Measurements from ENCODE around the gene MED27. TPM values are rescaled to one million over a fixed set of nuclear protein-coding genes. Genes with fewer than 3 reads are reported as not detected.

MED27 gene
- total and polyA plus RNA-seq, 2 of the 8 experiments (the other 6 are each of a cell fraction or from before 2014, with no cell fraction given), result 29.9 to 56.5 TPM

DNA sequence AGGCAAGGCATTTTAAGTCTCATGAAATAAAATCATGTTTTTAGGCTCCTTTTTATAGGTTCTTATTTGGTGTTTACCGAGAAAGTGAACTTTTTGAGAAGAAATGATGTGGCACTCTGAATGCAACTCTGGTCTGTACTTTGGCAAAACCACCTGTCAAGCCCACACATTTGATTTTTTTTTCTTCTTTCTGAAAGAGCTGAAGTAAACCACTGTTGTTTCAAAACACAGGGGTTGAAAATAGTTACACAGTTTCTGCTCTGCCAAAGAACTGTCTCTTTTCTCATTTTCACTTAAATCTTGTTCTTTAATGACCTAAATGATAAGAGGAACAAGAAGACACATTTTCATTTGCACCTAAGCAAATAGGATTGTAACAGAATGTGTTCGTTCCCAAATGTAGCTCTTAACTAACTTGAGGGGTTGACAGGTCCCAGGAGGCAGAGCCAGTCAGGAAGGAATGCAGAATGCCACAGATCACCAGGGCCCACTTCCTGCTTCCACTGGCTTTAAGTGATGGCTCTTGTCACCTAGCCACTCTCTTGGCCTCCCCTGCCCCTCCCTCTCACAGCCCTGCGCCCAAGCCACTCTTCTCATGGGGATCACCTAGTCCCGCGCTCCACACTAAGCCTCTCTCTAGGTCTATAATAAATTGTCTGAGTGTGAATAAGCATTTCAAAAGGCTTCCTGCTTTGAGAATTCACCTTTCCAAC lies 47.3 kb downstream of the MED27 start (continued):
- TF ChIP-seq CHD7 (IDR thresholded peaks at IDR 0.05; ENCODE audit: insufficient replicate concordance, low read length) (no peak), RAD21 (IDR thresholded peaks at IDR 0.05 in 1 of 2, conservative IDR thresholded peaks at IDR 0.05 in 1 of 2; ENCODE audit: low read depth in 2 of 2, low read length in 2 of 2) (no peak), TBP (IDR thresholded peaks at IDR 0.05; ENCODE audit: low read depth, low read length) (no peak)
